Measurements from ENCODE around the gene NF2. TPM values are rescaled to one million over a fixed set of nuclear protein-coding genes. Genes with fewer than 3 reads are reported as not detected.

The NF2 gene
- total and polyA plus RNA-seq, 12 donors: 12.2 to 67.4 (median 45.5) TPM

GRCh38 chr22:29712119-29712518, 108.7 kb downstream of the NF2 start:
- Histone ChIP-seq H3K4me1 (replicated peaks in 1 of 2) (peaks cover 0 to 13% of the 10 kb centered on the region in 2 donors), H3K4me3 (no peak overlapping the region), H3K9me3 (replicated peaks in 1 of 3) (no peaks in the 10 kb centered on the region), H3K27me3 (no peaks in the 10 kb centered on the region), H3K36me3 (replicated peaks in 1 of 2) (no peaks in the 10 kb centered on the region), H3K27ac (no peak overlapping the region)
- no peak for DNase-seq
- no peak for TF ChIP-seq CTCF (IDR thresholded peaks at IDR 0.05)
- TF ChIP-seq POLR2A (IDR thresholded peaks at IDR 0.05): no peak
- intact Hi-C loops (cut with DNase I): no loop called here
- 84 to 94% (median 89%) methylated on average over 2 of the region's 2 CpGs for WGBS, 4 donors

- Histone ChIP-seq H3K4me3 (no peak overlapping the region), H3K27ac (no peak overlapping the region), H3K27me3 (no peaks in the 10 kb centered on the region), H3K4me1 (replicated peaks in 1 of 2) (peaks cover 0 to 13% of the 10 kb centered on the region in 2 donors), H3K36me3 (replicated peaks in 1 of 2) (no peaks in the 10 kb centered on the region), H3K9me3 (replicated peaks in 1 of 3) (no peaks in the 10 kb centered on the region)
- intact Hi-C loops (cut with DNase I): no loop called here
- no peak for TF ChIP-seq POLR2A (IDR thresholded peaks at IDR 0.05)
- no peak for TF ChIP-seq CTCF (IDR thresholded peaks at IDR 0.05)
- DNase-seq: no peak
- 61 to 67% (median 66%) methylated on average over 5 to 8 of the region's 8 CpGs for WGBS, 4 donors
Measured at GRCh38 chr22:29713156-29713727, 109.8 kb downstream of the NF2 start.

GRCh38 chr22:29715240-29715639, 111.8 kb downstream of the NF2 start:
- TF ChIP-seq POLR2A (IDR thresholded peaks at IDR 0.05): no peak
- no peak for TF ChIP-seq CTCF (IDR thresholded peaks at IDR 0.05)
- H3K4me1 ChIP-seq (replicated peaks in 1 of 2): peaks cover 0 to 12% of the 10 kb centered on the region in 2 donors
- WGBS, 4 donors: 77 to 81% (median 77%) methylated on average over 8 to 13 of the region's 13 CpGs; no CpG with 5 or more reads in 1 of the 4 donors
- no peak overlapping the region for H3K27ac ChIP-seq
- intact Hi-C loops (cut with DNase I): no loop called here
- H3K36me3 ChIP-seq (replicated peaks in 1 of 2): no peaks in the 10 kb centered on the region
- H3K9me3 ChIP-seq (replicated peaks in 1 of 3): no peaks in the 10 kb centered on the region
- no peak for DNase-seq
- H3K27me3 ChIP-seq: peaks cover 9% of the 10 kb centered on the region
- no peak overlapping the region for H3K4me3 ChIP-seq

- WGBS, 4 donors: 72 to 82% (median 79%) methylated on average over 3 to 5 of the region's 5 CpGs
- Histone ChIP-seq H3K27ac (no peak overlapping the region), H3K4me1 (replicated peaks in 1 of 2) (peaks cover 0 to 7% of the 10 kb centered on the region in 2 donors), H3K4me3 (no peak overlapping the region), H3K9me3 (replicated peaks in 1 of 3) (no peaks in the 10 kb centered on the region), H3K27me3 (peaks cover 14% of the 10 kb centered on the region), H3K36me3 (replicated peaks in 1 of 2) (no peaks in the 10 kb centered on the region)
- DNase-seq: no peak
- TF ChIP-seq CTCF (IDR thresholded peaks at IDR 0.05) (no peak), POLR2A (IDR thresholded peaks at IDR 0.05) (no peak)
- intact Hi-C loops (cut with DNase I): no loop called here
Measured at GRCh38 chr22:29715705-29716104, 112.3 kb downstream of the NF2 start.
